Endodermal cell (in vitro differentiated cells): ENCODE results near the gene CFP. TPM values are rescaled to one million over a fixed set of nuclear protein-coding genes. Genes with fewer than 3 reads are reported as not detected.
A peak's percentile ranks its signal among the peaks of the same experiment; 100 is the strongest.

Experiments
- DNase-seq: peaks from one replicate; pipeline ENCODE4 v3.0.0-alpha.2; 2017
- H3K27ac ChIP-seq: 2 replicates; pipeline ENCODE4 v1.5.1; 2013; ENCODE audit warnings: mild to moderate bottlenecking, low read depth, low read length, moderate library complexity
- H3K27me3 ChIP-seq: 2 replicates; pipeline ENCODE4 v1.6.1; 2013; ENCODE audit warnings: mild to moderate bottlenecking, low read length, moderate library complexity; ENCODE audit not compliant: insufficient read depth, control insufficient read depth, poor library complexity, severe bottlenecking
- H3K36me3 ChIP-seq: 2 replicates; pipeline ENCODE4 v1.7.0; 2013; ENCODE audit warnings: mild to moderate bottlenecking, low read length, moderate library complexity; ENCODE audit not compliant: control insufficient read depth, insufficient read depth
- H3K4me1 ChIP-seq: one replicate; pipeline ENCODE4 v1.7.0; 2013; ENCODE audit warnings: low read length; ENCODE audit not compliant: control insufficient read depth, insufficient read depth
- H3K4me3 ChIP-seq: 2 replicates; pipeline ENCODE4 v1.5.1; 2013; ENCODE audit warnings: mild to moderate bottlenecking, low read length, moderate library complexity
- H3K9ac ChIP-seq: 2 replicates; pipeline ENCODE4 v1.6.1; 2013; ENCODE audit warnings: mild to moderate bottlenecking, low read length, moderate library complexity; ENCODE audit not compliant: poor library complexity, severe bottlenecking; ENCODE audit errors: extremely low read depth
- H3K9me3 ChIP-seq: 2 replicates; pipeline ENCODE4 v1.6.1; 2013; ENCODE audit warnings: mild to moderate bottlenecking, low read length, moderate library complexity; ENCODE audit not compliant: control insufficient read depth
- H3K27ac Mint-ChIP-seq: 2 replicates; pipeline ENCODE4 v1.8.0; 2020; ENCODE audit warnings: mixed read lengths
- H3K27me3 Mint-ChIP-seq: 2 replicates; pipeline ENCODE4 v1.8.0; 2021; ENCODE audit warnings: mild to moderate bottlenecking, mixed read lengths; ENCODE audit not compliant: insufficient read depth
- H3K36me3 Mint-ChIP-seq: 2 replicates; pipeline ENCODE4 v1.8.0; 2020; ENCODE audit warnings: low read depth, mixed read lengths
- H3K4me1 Mint-ChIP-seq: 2 replicates; pipeline ENCODE4 v1.8.0; 2020; ENCODE audit warnings: mixed read lengths
- H3K4me3 Mint-ChIP-seq: 2 replicates; pipeline ENCODE4 v1.8.0; 2020; ENCODE audit warnings: mild to moderate bottlenecking, moderate library complexity, mixed read lengths
- H3K9me3 Mint-ChIP-seq: 2 replicates; pipeline ENCODE4 v1.8.0; 2020; ENCODE audit warnings: mild to moderate bottlenecking, mixed read lengths
- CTCF ChIP-seq: fragments of 200-600 bp; sonication (generic); conservative IDR thresholded peaks from 2 replicates; pipeline ENCODE4 v1.5.0; 2021; ENCODE audit warnings: antibody characterized with exemption, mild to moderate bottlenecking
- WGBS, 2 experiments: methylation state at CpG; one replicate each; pipeline versions ENCODE4 v1.1.5 to v1.1.7; 2013; ENCODE audit warnings: missing lambda C conversion rate in 2 of 2, mixed read lengths in 1 of 2; ENCODE audit not compliant: insufficient coverage in 1 of 2, insufficient read length in 1 of 2; 5-methylcytosine and 5-hydroxymethylcytosine counted together
- total RNA-seq, 2 donors: library from RNA; stranded (reverse); fragmentation: NEBNext Ultra II Directional in 1 of 2; extraction: Animal tissue kit (Norgen Biotek cat#: 25700) in 1 of 2; gene quantifications; 2 replicates in 1 of 2; 3 replicates in 1 of 2; pipeline ENCODE4 v1.2.1, GENCODE V29; 2021

CFP gene
- total RNA-seq, 2 donors from 2014 or later, result 3.2 to 4.6 TPM

DNA sequence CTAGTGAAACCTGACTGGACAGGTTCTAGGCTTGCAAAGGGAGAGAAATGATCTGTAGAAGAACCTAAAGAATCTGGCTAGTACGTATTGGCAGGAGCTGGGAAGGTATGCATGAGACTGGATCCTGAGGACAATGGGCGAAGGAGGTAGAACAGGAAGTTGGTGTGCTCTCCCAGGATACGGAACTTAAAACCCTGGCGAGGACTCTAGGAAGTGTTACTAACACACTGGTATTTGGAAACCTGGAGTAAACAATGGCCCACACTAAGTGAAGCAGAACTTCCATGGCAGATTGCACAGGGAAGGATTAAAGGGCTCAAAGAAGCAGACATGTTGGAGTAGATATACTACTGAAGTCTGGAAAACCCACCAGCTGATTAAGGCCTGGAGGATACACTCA is 19.2 kb downstream of the CFP start:
- H3K27me3 ChIP-seq, result no peaks in the 10 kb centered on the region
- no peak overlapping the region for H3K27ac ChIP-seq
- Mint-ChIP-seq H3K27ac (no peak overlapping the region), H3K4me1 (peaks cover 2% of the 10 kb centered on the region), H3K9me3 (peaks cover 62% of the 10 kb centered on the region), H3K4me3 (no peak overlapping the region), H3K27me3 (no peaks in the 10 kb centered on the region), H3K36me3 (peaks cover 1% of the 10 kb centered on the region)
- DNase-seq, result no peak
- no peaks in the 10 kb centered on the region for H3K9me3 ChIP-seq
- 91% methylated on average over 4 of the region's 4 CpGs; no CpG with 5 or more reads in 1 of the 2 experiments for WGBS, 2 experiments
- H3K36me3 ChIP-seq, result no peaks in the 10 kb centered on the region
- no peak overlapping the region for H3K4me3 ChIP-seq
- H3K4me1 ChIP-seq, result no peaks in the 10 kb centered on the region
- no peak overlapping the region for H3K9ac ChIP-seq
- no peak for TF ChIP-seq CTCF

GRCh38 chrX:47608130-47608810 is 21.5 kb downstream of the CFP start:
- 47% methylated on average over 9 of the region's 9 CpGs; no CpG with 5 or more reads in 1 of the 2 experiments for WGBS, 2 experiments
- Histone ChIP-seq H3K27ac (no peak overlapping the region), H3K9me3 (no peaks in the 10 kb centered on the region), H3K4me1 (no peaks in the 10 kb centered on the region), H3K27me3 (no peaks in the 10 kb centered on the region), H3K4me3 (no peak overlapping the region), H3K9ac (no peak overlapping the region), H3K36me3 (no peaks in the 10 kb centered on the region)
- H3K36me3 Mint-ChIP-seq, result peaks cover 1% of the 10 kb centered on the region
- peak overlapping the region; percentile 84 for H3K27ac Mint-ChIP-seq
- no peak overlapping the region for H3K4me3 Mint-ChIP-seq
- peak; percentile 82 for DNase-seq
- no peak for TF ChIP-seq CTCF
- no peaks in the 10 kb centered on the region for H3K27me3 Mint-ChIP-seq
- peaks cover 60% of the 10 kb centered on the region for H3K9me3 Mint-ChIP-seq
- H3K4me1 Mint-ChIP-seq, result peaks cover 2% of the 10 kb centered on the region

GRCh38 chrX:47607091-47607490 is 22.6 kb downstream of the CFP start:
- H3K4me1 ChIP-seq, result no peaks in the 10 kb centered on the region
- peaks cover 54% of the 10 kb centered on the region for H3K9me3 Mint-ChIP-seq
- no peak for TF ChIP-seq CTCF

More at GRCh38 chrX:47607091-47607490, 22.6 kb downstream of the CFP start:
- H3K27me3 Mint-ChIP-seq, result no peaks in the 10 kb centered on the region
- peaks cover 2% of the 10 kb centered on the region for H3K4me1 Mint-ChIP-seq
- H3K36me3 Mint-ChIP-seq, result no peaks in the 10 kb centered on the region
- no peak overlapping the region for H3K4me3 Mint-ChIP-seq
- no peak overlapping the region for H3K4me3 ChIP-seq
- no peak overlapping the region for H3K27ac Mint-ChIP-seq
- no peaks in the 10 kb centered on the region for H3K36me3 ChIP-seq
- H3K9ac ChIP-seq, result no peak overlapping the region
- DNase-seq, result no peak
- H3K9me3 ChIP-seq, result no peaks in the 10 kb centered on the region
- no peaks in the 10 kb centered on the region for H3K27me3 ChIP-seq
- no peak overlapping the region for H3K27ac ChIP-seq
